ENCODE results near the gene AURKA. TPM values are rescaled to one million over a fixed set of nuclear protein-coding genes. Genes with fewer than 3 reads are reported as not detected.
A peak's percentile ranks its signal among the peaks of the same experiment; 100 is the strongest.

Gene AURKA
- total and polyA plus RNA-seq, 5 experiments from 2014 or later = 0.19 to 1.3 (median 0.50) TPM

- peak overlapping the region; percentile 92 to 98 (median 95) for H3K27ac Mint-ChIP-seq
- H3K36me3 Mint-ChIP-seq = peaks cover 0 to 31% (median 2%) of the 10 kb centered on the region in 3 donors
- peak overlapping the region; percentile 81 to 96 (median 87) for H3K4me3 Mint-ChIP-seq
- POLR2A ChIA-PET = interaction anchor here (0.8 to 4.0 kb wide), 6 partner anchors 9 to 38 kb away, joined by 3 to 19 read pairs (median 6); partner anchors contain the start of genes AURKA, CASS4 and CSTF1
- DNase-seq = no peak
- no peaks in the 10 kb centered on the region for H3K27me3 Mint-ChIP-seq
- H3K4me1 Mint-ChIP-seq = peaks cover 41 to 80% (median 63%) of the 10 kb centered on the region in 4 donors
- no peaks in the 10 kb centered on the region for H3K9me3 Mint-ChIP-seq
- peak; percentile 30 to 65 for ATAC-seq
Measured at GRCh38 chr20:56429941-56430340, 37.9 kb upstream of the AURKA start.

DNA sequence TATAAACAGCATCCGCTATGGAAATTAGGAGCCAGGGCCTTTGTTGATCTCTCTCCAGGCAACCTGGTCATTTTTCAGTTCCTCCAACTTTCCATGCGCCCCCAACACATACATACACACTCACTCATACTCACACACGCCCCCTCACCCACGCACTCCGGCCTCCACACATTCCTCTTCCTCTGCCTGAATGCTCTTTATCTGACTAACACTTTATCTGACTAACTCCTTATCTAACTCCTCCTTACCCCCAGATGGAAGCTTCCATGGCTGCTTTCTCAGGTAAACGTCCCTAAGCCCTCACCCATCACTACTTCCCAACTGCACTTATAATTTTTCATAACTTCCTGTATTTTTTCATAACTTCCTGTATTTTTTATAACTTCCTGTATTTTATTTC, 37.5 kb upstream of the AURKA start:
- peak; percentile 45 to 60 for ATAC-seq
- Mint-ChIP-seq H3K9me3 (no peaks in the 10 kb centered on the region), H3K27ac (peak overlapping the region; percentile 92 to 98 (median 95)), H3K36me3 (peaks cover 0 to 33% (median 2%) of the 10 kb centered on the region in 3 donors), H3K4me3 (peak overlapping the region; percentile 81 to 96 (median 87)), H3K4me1 (peaks cover 42 to 83% (median 65%) of the 10 kb centered on the region in 4 donors), H3K27me3 (no peaks in the 10 kb centered on the region)
- POLR2A ChIA-PET = interaction anchor here (0.8 to 4.0 kb wide), 7 partner anchors 8 to 37 kb away, joined by 3 to 19 read pairs (median 5); partner anchors contain the start of genes AURKA, CASS4 and CSTF1
- no peak for DNase-seq

DNA sequence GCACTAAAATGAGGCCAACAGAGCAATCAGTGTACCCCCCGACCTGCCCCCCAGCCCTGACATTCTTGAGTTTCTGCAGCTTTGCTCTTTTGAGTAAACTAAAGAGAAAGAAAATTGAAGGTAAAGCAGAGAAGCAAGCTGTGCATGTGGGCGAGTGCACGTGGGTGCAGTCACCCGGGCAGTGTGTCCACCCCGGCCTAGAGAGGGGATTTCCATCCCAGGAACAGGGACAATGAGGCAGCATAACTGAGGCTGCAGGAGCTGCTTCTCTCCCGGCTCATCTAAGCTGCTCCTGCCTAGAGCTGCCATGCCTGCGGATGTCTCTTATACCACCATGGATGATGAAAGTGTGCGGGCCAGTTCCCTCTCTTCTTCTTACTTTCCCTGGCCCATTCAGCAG, 36.9 kb upstream of the AURKA start:
- Mint-ChIP-seq H3K4me3 (peak overlapping the region; percentile 81 to 96 (median 87)), H3K4me1 (peaks cover 41 to 81% (median 65%) of the 10 kb centered on the region in 4 donors), H3K27ac (peak overlapping the region; percentile 92 to 98 (median 95)), H3K36me3 (peaks cover 0 to 30% (median 2%) of the 10 kb centered on the region in 3 donors), H3K27me3 (no peaks in the 10 kb centered on the region), H3K9me3 (no peaks in the 10 kb centered on the region)
- POLR2A ChIA-PET = interaction anchor here (0.7 to 3.2 kb wide), 7 partner anchors 7 to 28 kb away, joined by 3 to 10 read pairs (median 5); partner anchors contain the start of gene CASS4
- DNase-seq (no peak), ATAC-seq (no peak)

- DNase-seq = no peak
- peak overlapping the region; percentile 58 to 98 (median 94) for H3K27ac Mint-ChIP-seq
- H3K36me3 Mint-ChIP-seq = peaks cover 0 to 28% (median 2%) of the 10 kb centered on the region in 3 donors
- no peaks in the 10 kb centered on the region for H3K9me3 Mint-ChIP-seq
- H3K4me1 Mint-ChIP-seq = peaks cover 38 to 79% (median 60%) of the 10 kb centered on the region in 4 donors
- H3K27me3 Mint-ChIP-seq = no peaks in the 10 kb centered on the region
- H3K4me3 Mint-ChIP-seq = peak overlapping the region; percentile 26 to 96 (median 83)
- no peak for ATAC-seq
- POLR2A ChIA-PET = interaction anchor here (0.7 to 3.2 kb wide), 5 partner anchors 10 to 29 kb away, joined by 3 to 10 read pairs (median 5); partner anchors contain the start of gene CASS4
Measured at GRCh38 chr20:56428410-56428809, 36.4 kb upstream of the AURKA start.

- H3K36me3 Mint-ChIP-seq = peaks cover 0 to 23% (median 0%) of the 10 kb centered on the region in 3 donors
- DNase-seq (no peak), ATAC-seq (no peak)
- H3K9me3 Mint-ChIP-seq = no peaks in the 10 kb centered on the region
- H3K4me3 Mint-ChIP-seq = peak overlapping the region in 7 of 10 donors; percentile 20 to 92 (median 60)
- no peaks in the 10 kb centered on the region for H3K27me3 Mint-ChIP-seq
- peaks cover 33 to 78% (median 58%) of the 10 kb centered on the region in 4 donors for H3K4me1 Mint-ChIP-seq
- peak overlapping the region in 8 of 10 donors; percentile 50 to 95 (median 92) for H3K27ac Mint-ChIP-seq
- POLR2A ChIA-PET = interaction anchor here (1.0 to 3.2 kb wide), 4 partner anchors 9 to 16 kb away, joined by 4 to 10 read pairs (median 6); partner anchors contain the start of gene CASS4
Measured at GRCh38 chr20:56427797-56428196, 35.8 kb upstream of the AURKA start.

DNA sequence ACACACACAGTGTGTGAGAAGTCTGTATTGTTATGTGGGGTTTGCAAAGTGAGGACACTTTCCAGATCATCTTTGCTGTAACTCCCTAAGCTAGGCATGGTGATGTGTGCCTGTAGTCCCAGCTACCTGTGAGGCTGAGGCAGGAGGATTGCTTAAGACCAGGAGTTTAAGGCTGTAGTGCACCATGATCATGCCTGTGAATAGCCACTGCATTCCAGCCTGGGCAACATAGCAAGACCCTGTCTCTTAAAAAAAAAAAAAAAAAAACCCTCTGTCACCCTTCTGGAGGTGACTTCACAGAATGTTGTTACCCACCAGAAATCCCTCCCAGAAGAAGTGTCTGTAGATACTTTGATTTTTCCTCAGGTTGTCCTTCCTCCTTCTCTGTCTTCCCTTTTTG, 34.9 kb upstream of the AURKA start:
- Mint-ChIP-seq H3K27ac (peak overlapping the region in 6 of 10 donors; percentile 5 to 93 (median 44)), H3K4me1 (peaks cover 38 to 83% (median 64%) of the 10 kb centered on the region in 4 donors), H3K36me3 (peaks cover 0 to 20% (median 0%) of the 10 kb centered on the region in 3 donors), H3K4me3 (no peak overlapping the region), H3K27me3 (no peaks in the 10 kb centered on the region), H3K9me3 (no peaks in the 10 kb centered on the region)
- ATAC-seq = no peak
- DNase-seq = no peak
- POLR2A ChIA-PET = interaction anchor here (0.7 kb wide), 2 partner anchors 16 to 42 kb away, joined by 6 to 7 read pairs; no protein-coding TSS in a partner anchor

GRCh38 chr20:56426026-56426425, 34.0 kb upstream of the AURKA start:
- Mint-ChIP-seq H3K27ac (peak overlapping the region in 5 of 10 donors; percentile 9 to 71 (median 37)), H3K9me3 (no peaks in the 10 kb centered on the region), H3K27me3 (no peaks in the 10 kb centered on the region), H3K4me1 (peaks cover 41 to 83% (median 69%) of the 10 kb centered on the region in 4 donors), H3K4me3 (no peak overlapping the region), H3K36me3 (peaks cover 0 to 20% (median 0%) of the 10 kb centered on the region in 3 donors)
- no peak for ATAC-seq
- DNase-seq = no peak
- POLR2A ChIA-PET = interaction anchor here (1.5 kb wide), 1 partner anchor 11 kb away, joined by 6 read pairs; no protein-coding TSS in a partner anchor

GRCh38 chr20:56424931-56425330, 32.9 kb upstream of the AURKA start:
- no peak for ATAC-seq
- H3K36me3 Mint-ChIP-seq = peaks cover 0 to 17% (median 0%) of the 10 kb centered on the region in 3 donors
- H3K27me3 Mint-ChIP-seq = no peaks in the 10 kb centered on the region
- POLR2A ChIA-PET = interaction anchor here (1.5 kb wide), 1 partner anchor 10 kb away, joined by 6 read pairs; no protein-coding TSS in a partner anchor
- no peak overlapping the region for H3K4me3 Mint-ChIP-seq
- no peak for DNase-seq
- H3K9me3 Mint-ChIP-seq = no peaks in the 10 kb centered on the region
- peaks cover 37 to 82% (median 66%) of the 10 kb centered on the region in 4 donors for H3K4me1 Mint-ChIP-seq
- H3K27ac Mint-ChIP-seq = peak overlapping the region in 7 of 10 donors; percentile 6 to 72 (median 44)

DNA sequence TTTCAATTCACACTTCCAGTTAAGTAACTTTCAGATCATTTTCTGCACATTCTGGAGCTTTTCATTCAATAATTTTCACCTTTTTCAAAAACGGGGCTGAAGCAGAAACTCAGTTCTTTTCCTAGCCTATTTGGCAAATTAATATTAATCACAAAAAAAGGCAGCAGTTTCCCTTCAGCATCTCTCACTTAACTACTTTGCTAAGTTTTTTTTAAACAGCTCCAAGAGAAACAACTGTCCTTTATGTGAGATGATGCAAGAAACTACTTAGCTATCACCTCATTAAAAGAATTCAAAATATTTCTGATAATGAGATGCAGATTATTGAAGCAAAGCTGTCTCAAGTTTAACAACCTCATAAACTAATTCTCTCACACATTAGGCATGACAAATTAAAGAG, 31.9 kb upstream of the AURKA start:
- Mint-ChIP-seq H3K36me3 (peaks cover 0 to 18% (median 0%) of the 10 kb centered on the region in 3 donors), H3K27me3 (no peaks in the 10 kb centered on the region), H3K27ac (peak overlapping the region in 5 of 10 donors; percentile 28 to 97 (median 50)), H3K4me3 (no peak overlapping the region), H3K9me3 (no peaks in the 10 kb centered on the region), H3K4me1 (peaks cover 31 to 81% (median 61%) of the 10 kb centered on the region in 4 donors)
- POLR2A ChIA-PET = interaction anchor here (3.0 to 4.0 kb wide), 2 partner anchors 12 to 19 kb away, joined by 8 to 34 read pairs; partner anchors contain the start of gene CASS4
- ATAC-seq (no peak), DNase-seq (no peak)

DNA sequence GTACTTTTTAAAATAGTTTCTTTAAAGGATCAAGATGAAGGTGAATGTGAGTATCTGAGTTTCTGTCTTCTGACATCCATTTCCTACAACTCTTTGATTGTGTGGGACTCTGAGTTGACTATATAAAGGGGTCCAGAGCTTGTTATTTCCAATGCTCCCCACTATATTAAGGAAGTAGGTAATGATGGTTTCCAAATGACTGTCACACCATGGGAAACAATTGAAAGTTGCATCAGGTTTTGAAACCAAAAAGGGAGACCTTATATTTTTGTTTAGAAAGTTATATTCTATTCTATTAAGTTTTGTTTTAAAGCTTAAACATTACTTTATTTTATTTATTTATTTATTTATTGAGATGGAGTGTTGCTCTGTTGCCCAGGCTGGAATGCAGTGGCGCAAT, 31.2 kb upstream of the AURKA start:
- H3K27ac Mint-ChIP-seq = peak overlapping the region in 9 of 10 donors; percentile 24 to 99 (median 95)
- H3K9me3 Mint-ChIP-seq = no peaks in the 10 kb centered on the region
- POLR2A ChIA-PET = interaction anchor here (1.7 to 4.0 kb wide), 3 partner anchors 11 to 19 kb away, joined by 3 to 34 read pairs (median 8); partner anchors contain the start of gene CASS4
- no peak for ATAC-seq
- DNase-seq = no peak
- no peaks in the 10 kb centered on the region for H3K27me3 Mint-ChIP-seq
- H3K4me1 Mint-ChIP-seq = peaks cover 32 to 79% (median 61%) of the 10 kb centered on the region in 4 donors
- peaks cover 0 to 19% (median 0%) of the 10 kb centered on the region in 3 donors for H3K36me3 Mint-ChIP-seq
- H3K4me3 Mint-ChIP-seq = peak overlapping the region in 2 of 10 donors; percentile 33 to 62

GRCh38 chr20:56422824-56423189, 30.8 kb upstream of the AURKA start:
- Mint-ChIP-seq H3K36me3 (peaks cover 0 to 17% (median 0%) of the 10 kb centered on the region in 3 donors), H3K9me3 (no peaks in the 10 kb centered on the region), H3K4me3 (peak overlapping the region in 8 of 10 donors; percentile 57 to 75 (median 68)), H3K4me1 (peaks cover 34 to 79% (median 61%) of the 10 kb centered on the region in 4 donors), H3K27me3 (no peaks in the 10 kb centered on the region), H3K27ac (peak overlapping the region; percentile 56 to 99 (median 96))
- ATAC-seq = no peak
- POLR2A ChIA-PET = interaction anchor here (1.7 to 4.0 kb wide), 4 partner anchors 11 to 30 kb away, joined by 3 to 34 read pairs (median 7); partner anchors contain the start of genes AURKA, CASS4 and CSTF1
- DNase-seq = no peak

DNA sequence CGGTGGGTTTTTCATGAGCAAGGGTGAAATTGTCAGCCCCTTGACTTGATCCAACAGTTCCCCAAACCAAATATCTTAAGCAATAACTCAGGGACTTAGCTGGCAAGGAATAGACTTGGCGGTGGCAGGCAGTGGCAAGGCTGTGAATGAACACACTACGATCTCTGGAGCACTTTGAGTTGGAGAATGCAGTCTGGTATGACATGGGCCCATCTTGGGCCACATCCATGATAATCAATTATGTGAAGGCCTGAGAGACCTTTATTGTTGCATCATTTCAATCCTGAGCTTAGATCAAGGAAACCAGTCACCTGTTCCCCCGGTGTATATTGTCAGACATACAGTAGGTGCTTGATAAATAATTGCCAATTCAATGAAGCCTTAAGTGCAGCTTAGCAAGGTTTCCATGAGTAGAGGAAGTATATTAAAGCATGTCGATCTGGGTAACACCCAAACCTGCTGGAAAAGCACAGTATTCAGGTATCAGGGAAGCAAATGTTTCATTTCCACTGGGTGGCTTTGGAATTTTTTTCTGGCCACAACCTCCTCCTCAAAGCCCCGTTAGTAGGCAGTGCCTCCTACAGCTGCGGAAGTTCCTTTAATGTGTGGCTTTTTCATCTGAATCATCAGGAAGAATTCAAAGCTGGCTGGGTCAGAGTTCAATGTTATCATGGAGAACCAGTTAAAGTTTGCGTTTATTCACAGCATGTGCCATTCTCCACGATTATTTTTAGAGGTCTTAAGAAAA, 30.2 kb upstream of the AURKA start:
- Mint-ChIP-seq H3K9me3 (no peaks in the 10 kb centered on the region), H3K4me3 (peak overlapping the region in 9 of 10 donors; percentile 37 to 75 (median 67)), H3K36me3 (peaks cover 0 to 12% (median 0%) of the 10 kb centered on the region in 3 donors), H3K27me3 (no peaks in the 10 kb centered on the region), H3K4me1 (peaks cover 39 to 79% (median 61%) of the 10 kb centered on the region in 4 donors), H3K27ac (peak overlapping the region; percentile 86 to 99 (median 96))
- POLR2A ChIA-PET = interaction anchor here (0.7 to 4.0 kb wide), 6 partner anchors 10 to 39 kb away, joined by 3 to 34 read pairs (median 7); partner anchors contain the start of genes AURKA, CASS4 and CSTF1
- ATAC-seq (no peak), DNase-seq (no peak)
